HG03442 (cell line): ENCODE measurements around the gene OPCML.

Source experiments
- ATAC-seq: cut with Tn5 transposase; IDR thresholded peaks from one replicate; pipeline ENCODE4 v1.9.1; 2021; ENCODE audit warnings: mild to moderate bottlenecking, moderate library complexity; ENCODE audit not compliant: unreplicated experiment

The OPCML gene

DNA sequence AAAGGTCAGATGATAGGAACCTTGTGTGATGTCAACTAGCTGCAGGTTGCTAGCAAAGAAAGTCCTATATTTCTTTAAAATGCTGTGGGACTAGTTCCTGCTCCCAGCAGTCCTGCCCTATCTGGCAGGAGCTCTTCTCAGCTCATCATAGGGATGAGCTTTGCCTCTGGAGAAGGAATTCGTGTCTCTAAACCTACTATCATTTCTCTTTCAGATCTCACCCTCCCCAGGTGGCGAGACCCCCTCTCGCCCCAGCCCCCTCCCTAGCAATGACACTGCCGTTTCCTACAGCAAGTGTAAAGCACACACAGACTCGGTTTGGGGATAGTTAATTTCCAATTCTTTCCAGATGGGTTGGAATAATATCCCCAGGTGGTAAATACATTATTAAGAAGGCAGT, 533.3 kb downstream of the OPCML start:
- ATAC-seq = no peak

DNA sequence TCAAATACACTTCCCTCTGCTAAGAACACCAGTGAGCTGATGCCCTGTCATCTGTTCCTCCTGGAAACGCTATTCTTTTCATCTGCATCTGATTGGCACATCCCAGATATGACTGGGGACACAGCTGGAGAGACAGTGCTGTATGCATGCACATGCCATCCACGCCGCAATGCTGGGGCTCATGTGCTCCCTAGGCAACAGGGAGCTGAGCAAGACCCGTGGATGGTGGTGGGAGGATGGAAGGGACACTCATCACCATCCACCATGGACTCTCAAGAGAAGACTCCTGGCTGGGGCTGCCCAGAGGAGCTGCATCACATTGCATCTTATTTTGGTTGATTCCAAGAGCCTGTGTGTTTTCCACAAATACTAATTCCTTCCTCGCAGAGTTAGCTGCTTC, 534.9 kb downstream of the OPCML start:
- no peak for ATAC-seq

DNA sequence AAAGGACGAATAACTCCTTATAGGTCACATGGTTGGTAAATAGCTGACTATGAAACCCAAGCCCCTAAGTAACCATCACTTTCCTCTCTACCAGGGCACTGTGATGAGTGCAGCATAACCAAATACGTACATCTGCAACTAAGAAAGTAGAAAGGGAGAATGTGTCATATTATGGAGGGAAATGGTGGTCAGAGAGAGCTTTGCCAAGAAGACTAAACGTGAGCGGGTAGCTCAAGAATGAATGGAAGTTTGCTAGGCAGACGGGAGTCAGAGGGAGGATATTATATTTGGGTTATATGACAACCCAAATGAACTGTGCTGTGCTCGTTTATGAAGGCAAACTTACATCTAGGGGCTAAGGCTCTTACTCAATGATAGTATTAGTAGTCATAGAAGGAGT, 537.3 kb downstream of the OPCML start:
- no peak for ATAC-seq

DNA sequence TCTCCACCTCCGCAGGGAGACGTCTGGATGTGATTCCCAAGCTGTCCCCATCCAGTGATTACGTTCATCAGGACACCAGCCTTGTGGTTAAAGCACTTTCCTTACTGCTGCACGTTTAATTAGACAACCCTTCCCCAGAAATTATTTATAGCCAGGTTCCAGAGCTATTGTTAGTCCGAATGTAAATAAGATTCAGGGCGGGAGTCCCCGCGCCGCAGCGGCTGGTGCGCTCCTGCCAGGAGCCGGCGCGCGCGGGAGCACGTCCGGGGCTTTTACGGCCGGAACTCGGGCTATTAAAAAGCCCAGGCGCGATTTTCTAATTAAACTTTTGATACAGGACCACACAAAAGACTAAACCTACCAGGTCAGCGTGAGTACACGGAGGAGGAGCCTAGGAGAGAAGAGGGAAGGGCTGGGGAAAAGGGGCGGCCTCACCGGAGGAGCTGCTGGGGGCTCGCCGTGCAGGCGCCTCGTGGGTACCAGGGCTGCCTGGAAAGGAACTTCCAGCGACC, 538.3 kb downstream of the OPCML start:
- no peak for ATAC-seq

- ATAC-seq = no peak
Observed at GRCh38 chr11:132992838-132993631, 539.3 kb downstream of the OPCML start.

DNA sequence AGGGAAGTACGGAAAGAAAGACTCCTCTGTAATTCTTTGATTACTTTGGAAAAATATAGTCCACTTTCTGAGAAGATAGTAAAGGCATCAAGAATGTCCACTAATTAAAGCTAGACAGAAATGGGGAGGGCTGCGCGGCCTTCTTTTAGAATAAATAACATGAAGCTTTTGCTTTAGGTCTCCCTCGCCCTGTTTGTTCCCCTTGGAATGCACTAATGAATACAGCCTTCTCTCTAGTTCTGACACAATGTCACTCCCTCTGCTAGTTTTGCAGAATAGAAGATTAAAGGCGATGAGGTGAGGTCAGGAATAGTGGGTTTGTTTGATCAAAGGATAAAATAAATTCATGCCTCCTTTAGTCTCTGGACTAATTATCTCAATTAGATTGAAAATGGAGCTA, 543.9 kb downstream of the OPCML start:
- ATAC-seq = no peak

GRCh38 chr11:132987936-132988335, 544.4 kb downstream of the OPCML start:
- ATAC-seq = no peak

DNA sequence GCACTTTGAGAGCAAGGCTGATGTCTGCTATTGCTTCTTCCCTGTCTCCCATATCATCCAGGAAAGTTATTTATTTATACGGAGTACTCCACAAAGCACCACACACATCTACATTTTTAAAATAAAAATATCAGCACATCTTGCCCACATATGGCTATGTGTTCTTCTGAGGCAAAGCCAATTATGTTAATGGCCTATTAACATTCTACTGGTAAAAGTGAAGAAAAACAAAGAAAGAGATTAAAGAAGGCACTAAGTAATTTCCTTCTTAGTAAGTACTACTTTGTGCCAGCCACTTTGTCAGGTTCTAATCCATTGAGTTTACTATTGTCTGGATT, 548.7 kb downstream of the OPCML start:
- ATAC-seq = no peak

DNA sequence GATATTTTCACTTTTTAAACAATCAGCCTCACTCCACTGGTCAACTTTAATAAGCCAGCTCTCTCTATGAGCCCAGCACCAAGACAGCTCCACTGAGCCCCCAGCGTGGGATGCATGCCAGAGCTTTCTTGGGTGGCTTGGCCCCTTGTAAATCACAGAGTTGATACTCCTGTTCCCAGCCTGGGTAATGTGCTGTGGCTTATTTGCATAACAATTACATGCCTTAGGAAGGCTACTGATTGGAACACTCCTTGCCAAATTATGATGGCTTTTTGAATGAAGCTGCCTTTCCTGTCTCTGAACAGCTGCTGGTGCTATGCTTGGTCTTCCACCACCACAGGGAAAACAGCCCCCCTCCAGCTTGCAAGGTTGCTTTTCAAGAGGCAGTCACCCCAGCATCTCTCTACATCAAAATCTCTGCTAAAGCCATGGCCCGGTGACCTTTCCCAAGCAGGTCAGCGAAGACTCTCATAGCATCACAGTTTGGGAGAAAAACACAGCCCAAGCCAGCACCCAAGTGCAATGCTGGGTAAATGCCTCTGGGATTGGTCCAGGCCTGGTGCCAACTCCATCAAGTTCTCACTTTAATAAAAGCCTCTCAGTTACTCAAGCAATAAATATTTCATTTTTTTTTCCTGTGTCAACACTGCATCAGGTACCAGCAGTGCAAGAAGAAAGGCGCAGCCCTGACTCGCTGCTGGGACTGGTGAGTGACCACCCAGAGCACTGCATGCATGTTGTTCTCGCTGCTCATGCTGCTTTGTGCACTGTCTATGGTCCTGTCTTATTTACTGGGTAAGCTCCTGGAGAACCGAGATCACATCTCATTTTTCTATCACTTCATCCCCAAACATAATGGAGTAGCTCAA, 549.3 kb downstream of the OPCML start:
- no peak for ATAC-seq

- ATAC-seq = no peak
Observed at GRCh38 chr11:132981131-132981956, 551.0 kb downstream of the OPCML start.

- ATAC-seq = no peak
Observed at GRCh38 chr11:132980670-132981069, 551.6 kb downstream of the OPCML start.

GRCh38 chr11:132977746-132978145, 554.6 kb downstream of the OPCML start:
- no peak for ATAC-seq

DNA sequence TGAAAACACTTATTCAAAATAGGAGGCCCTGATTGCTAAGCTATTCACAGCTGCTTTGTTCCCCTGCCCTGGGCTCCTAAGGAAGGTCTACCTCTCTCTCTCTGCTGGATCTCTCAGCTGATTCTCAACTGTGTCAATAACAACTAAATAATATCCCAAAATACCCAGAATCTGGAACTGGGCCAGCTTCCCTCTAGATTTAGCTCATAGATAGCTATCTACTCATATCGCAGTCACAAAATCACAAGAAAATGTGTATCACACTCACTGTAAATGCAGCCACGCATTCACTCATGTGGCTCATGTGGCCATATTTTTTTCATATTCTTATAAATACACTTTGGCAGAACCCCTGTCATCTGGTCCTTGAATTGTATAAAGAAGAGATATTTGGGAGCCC, 555.1 kb downstream of the OPCML start:
- ATAC-seq = no peak

DNA sequence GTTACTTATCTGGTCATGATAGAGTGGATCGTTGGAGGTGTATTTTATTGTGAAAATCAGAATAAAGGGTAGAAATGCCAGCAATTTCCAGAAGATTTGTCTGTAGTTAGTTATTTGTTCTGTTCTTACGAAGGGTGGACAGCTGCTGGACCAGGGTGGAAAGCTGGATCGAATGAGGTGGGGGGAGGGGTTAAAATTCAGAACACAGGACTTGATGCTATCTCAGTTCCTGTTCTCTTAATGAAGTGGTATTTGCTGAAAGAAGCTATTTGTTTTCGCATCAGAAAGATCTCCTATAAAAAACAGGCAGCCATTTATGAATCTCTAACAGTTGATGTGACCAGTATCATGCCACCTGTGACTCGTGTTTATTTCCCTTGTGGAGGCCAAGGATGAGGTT, 556.2 kb downstream of the OPCML start:
- ATAC-seq = no peak

GRCh38 chr11:132973686-132974085, 558.6 kb downstream of the OPCML start:
- ATAC-seq = no peak

- ATAC-seq = no peak
Observed at GRCh38 chr11:132972565-132972964, 559.7 kb downstream of the OPCML start.

- no peak for ATAC-seq
Observed at GRCh38 chr11:132971351-132971750, 561.0 kb downstream of the OPCML start.

DNA sequence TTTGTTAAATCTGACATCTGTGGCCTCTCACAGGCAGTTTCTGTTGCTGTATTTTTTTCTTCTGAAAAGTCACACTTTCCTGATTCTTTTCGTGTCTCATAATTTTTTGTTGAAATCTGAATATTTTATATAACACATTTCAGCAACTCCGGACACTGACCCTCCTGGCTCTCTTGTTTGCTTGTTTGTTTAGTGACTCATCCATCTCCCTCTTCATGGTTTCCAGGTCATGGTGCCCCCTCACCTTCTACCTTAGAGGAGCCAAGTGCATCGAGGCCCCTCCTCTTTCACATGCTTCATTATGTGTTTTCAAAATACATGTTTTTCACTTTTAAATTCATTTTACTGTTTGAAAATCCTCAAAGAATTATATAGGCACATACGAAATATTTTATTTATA, 562.4 kb downstream of the OPCML start:
- ATAC-seq = no peak

GRCh38 chr11:132962041-132962440, 570.3 kb downstream of the OPCML start:
- ATAC-seq = no peak

GRCh38 chr11:132961453-132961852, 570.8 kb downstream of the OPCML start:
- ATAC-seq = no peak
